Calu3 (cell line): ENCODE results near the gene LTB4R2. TPM values are rescaled to one million over a fixed set of nuclear protein-coding genes. Genes with fewer than 3 reads are reported as not detected.

ENCODE experiments used
- BruUV-seq: library from RNA; stranded (reverse); fragments of 400-500 nt; replicated peaks from 2 replicates; lab custom pipeline; 2021; lab: Mats Ljungman, UMichigan
- CTCF ChIA-PET: fragments of 300-600 bp; sonication (Branson Sonifier 250); formaldehyde crosslinking; loops from one replicate; lab custom pipeline; 2022; ENCODE audit warnings: antibody characterized with exemption; lab: Charles Lee
- DNase-seq: peaks from one replicate; pipeline ENCODE4 v3.0.0; 2022
- H3K27ac Mint-ChIP-seq: one replicate; pipeline ENCODE4 v1.8.0; 2022; ENCODE audit warnings: mixed read lengths; ENCODE audit not compliant: unreplicated experiment
- H3K27me3 Mint-ChIP-seq: one replicate; pipeline ENCODE4 v1.8.0; 2022; ENCODE audit warnings: mixed read lengths; ENCODE audit not compliant: unreplicated experiment
- H3K36me3 Mint-ChIP-seq: one replicate; pipeline ENCODE4 v1.8.0; 2022; ENCODE audit warnings: mild to moderate bottlenecking, moderate library complexity, mixed read lengths; ENCODE audit not compliant: insufficient read depth, unreplicated experiment
- H3K4me1 Mint-ChIP-seq: one replicate; pipeline ENCODE4 v1.8.0; 2022; ENCODE audit warnings: mild to moderate bottlenecking, low read depth, mixed read lengths; ENCODE audit not compliant: unreplicated experiment
- H3K4me3 Mint-ChIP-seq: one replicate; pipeline ENCODE4 v1.8.0; 2022; ENCODE audit warnings: mild to moderate bottlenecking, low read depth, moderate library complexity, mixed read lengths; ENCODE audit not compliant: unreplicated experiment
- H3K9me3 Mint-ChIP-seq: one replicate; pipeline ENCODE4 v1.8.0; 2022; ENCODE audit warnings: low read depth, mixed read lengths; ENCODE audit not compliant: unreplicated experiment
- CTCF ChIP-seq: fragments of 200-600 bp; IDR thresholded peaks from one replicate; pipeline ENCODE4 v1.8.0; 2022; ENCODE audit warnings: antibody characterized with exemption; ENCODE audit not compliant: unreplicated experiment
- intact Hi-C: fragments of 100-400 bp; cut with micrococcal nuclease; formaldehyde crosslinking; loops from one replicate; pipeline ENCODE4 v1.10.0; 2022; ENCODE audit not compliant: unreplicated experiment
- total RNA-seq: library from RNA; stranded (reverse); gene quantifications from 2 replicates; pipeline ENCODE4 v1.2.3, GENCODE V29; 2022

LTB4R2 gene
- total RNA-seq, 1 experiment from 2014 or later = 19.3 TPM

- no peaks in the 10 kb centered on the region for H3K4me1 Mint-ChIP-seq
- no peak for DNase-seq
Observed at GRCh38 chr14:24343795-24344660, 34.1 kb downstream of the LTB4R2 start.

GRCh38 chr14:24347134-24347533 lies 37.2 kb downstream of the LTB4R2 start:
- H3K4me1 Mint-ChIP-seq = no peaks in the 10 kb centered on the region
- H3K9me3 Mint-ChIP-seq = no peaks in the 10 kb centered on the region
- H3K36me3 Mint-ChIP-seq = no peaks in the 10 kb centered on the region
- DNase-seq = no peak
- CTCF ChIA-PET = interaction anchor here (1.1 kb wide), 1 partner anchor 84 kb away, joined by 5 read pairs; no protein-coding TSS in a partner anchor
- intact Hi-C loops = no loop called here
- H3K27me3 Mint-ChIP-seq = peaks cover 21% of the 10 kb centered on the region
- H3K4me3 Mint-ChIP-seq = no peak overlapping the region
- TF ChIP-seq CTCF = no peak
- BruUV-seq = no TSS peak
- no peak overlapping the region for H3K27ac Mint-ChIP-seq

More at GRCh38 chr14:24343795-24344660, 34.1 kb downstream of the LTB4R2 start:
- intact Hi-C loops = no loop called here
- CTCF ChIA-PET = interaction anchor here (0.6 kb wide), 1 partner anchor 55 kb away, joined by 5 read pairs; the partner anchor contains the start of gene NYNRIN
- BruUV-seq = no TSS peak
- peaks cover 3% of the 10 kb centered on the region for H3K27me3 Mint-ChIP-seq
- no peak overlapping the region for H3K27ac Mint-ChIP-seq
- H3K9me3 Mint-ChIP-seq = no peaks in the 10 kb centered on the region
- TF ChIP-seq CTCF = no peak
- no peak overlapping the region for H3K4me3 Mint-ChIP-seq
- peaks cover 8% of the 10 kb centered on the region for H3K36me3 Mint-ChIP-seq

GRCh38 chr14:24348186-24348585 lies 38.2 kb downstream of the LTB4R2 start:
- no TSS peak for BruUV-seq
- CTCF ChIA-PET = interaction anchor here (0.7 to 1.1 kb wide), 2 partner anchors 8 to 15 kb away, joined by 3 read pairs; no protein-coding TSS in a partner anchor
- Mint-ChIP-seq H3K27ac (no peak overlapping the region), H3K27me3 (peaks cover 21% of the 10 kb centered on the region), H3K9me3 (no peaks in the 10 kb centered on the region), H3K4me3 (no peak overlapping the region), H3K4me1 (peaks cover 6% of the 10 kb centered on the region), H3K36me3 (no peaks in the 10 kb centered on the region)
- intact Hi-C loops = no loop called here
- DNase-seq = no peak
- TF ChIP-seq CTCF = no peak

GRCh38 chr14:24349742-24350141 lies 39.8 kb downstream of the LTB4R2 start:
- no peak for DNase-seq
- no peaks in the 10 kb centered on the region for H3K9me3 Mint-ChIP-seq
- TF ChIP-seq CTCF = no peak
- no peaks in the 10 kb centered on the region for H3K36me3 Mint-ChIP-seq
- no peak overlapping the region for H3K4me3 Mint-ChIP-seq
- peaks cover 21% of the 10 kb centered on the region for H3K27me3 Mint-ChIP-seq
- no peak overlapping the region for H3K27ac Mint-ChIP-seq
- intact Hi-C loops = no loop called here
- H3K4me1 Mint-ChIP-seq = peaks cover 20% of the 10 kb centered on the region
- CTCF ChIA-PET = no interaction called here
- no TSS peak for BruUV-seq
